HG02938 (cell line): ENCODE results near the gene GJD3.
"Not testable (repeated sequence)": the region's sequence is repeated elsewhere in the genome, so short reads cannot be mapped to it uniquely, and the experiment has no call there.

Experiments
- ATAC-seq: cut with Tn5 transposase; IDR thresholded peaks from one replicate; pipeline ENCODE4 v1.9.1; 2021; ENCODE audit warnings: mild to moderate bottlenecking, moderate library complexity; ENCODE audit not compliant: unreplicated experiment

The GJD3 gene, protein sequence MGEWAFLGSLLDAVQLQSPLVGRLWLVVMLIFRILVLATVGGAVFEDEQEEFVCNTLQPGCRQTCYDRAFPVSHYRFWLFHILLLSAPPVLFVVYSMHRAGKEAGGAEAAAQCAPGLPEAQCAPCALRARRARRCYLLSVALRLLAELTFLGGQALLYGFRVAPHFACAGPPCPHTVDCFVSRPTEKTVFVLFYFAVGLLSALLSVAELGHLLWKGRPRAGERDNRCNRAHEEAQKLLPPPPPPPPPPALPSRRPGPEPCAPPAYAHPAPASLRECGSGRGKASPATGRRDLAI

GRCh38 chr17:40364121-40364861 is at the start of gene GJD3:
GJD3 (minus strand) TSS chr17:40364737; CDS start chr17:40363815, 922 bp downstream.
- no peak for ATAC-seq

GRCh38 chr17:40414312-40414711 is 49.8 kb upstream of the GJD3 start:
- ATAC-seq, result not testable (repeated sequence)

- ATAC-seq, result no peak
Observed at GRCh38 chr17:40412880-40413279, 48.3 kb upstream of the GJD3 start.

DNA sequence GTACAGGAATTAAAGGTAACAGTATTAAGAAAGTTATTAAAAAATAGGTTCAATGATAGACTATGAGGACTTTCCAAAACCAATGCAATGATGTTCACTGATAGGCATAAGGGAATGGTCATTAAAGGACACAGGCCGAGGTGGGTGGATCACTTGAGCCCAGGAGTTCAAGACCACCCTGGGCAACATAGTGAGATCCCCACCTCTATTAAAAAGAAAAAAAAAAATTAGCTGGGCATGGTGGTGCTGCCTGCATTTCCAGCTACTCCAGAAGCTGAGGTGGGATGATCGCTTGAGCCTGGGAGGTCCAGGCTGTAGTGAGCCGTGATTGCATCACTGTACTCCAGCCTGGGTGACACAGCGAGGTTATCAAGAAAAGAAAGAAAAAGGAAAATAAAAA is 47.3 kb upstream of the GJD3 start:
- no peak for ATAC-seq

GRCh38 chr17:40410082-40410481 is 45.5 kb upstream of the GJD3 start:
- ATAC-seq, result no peak

DNA sequence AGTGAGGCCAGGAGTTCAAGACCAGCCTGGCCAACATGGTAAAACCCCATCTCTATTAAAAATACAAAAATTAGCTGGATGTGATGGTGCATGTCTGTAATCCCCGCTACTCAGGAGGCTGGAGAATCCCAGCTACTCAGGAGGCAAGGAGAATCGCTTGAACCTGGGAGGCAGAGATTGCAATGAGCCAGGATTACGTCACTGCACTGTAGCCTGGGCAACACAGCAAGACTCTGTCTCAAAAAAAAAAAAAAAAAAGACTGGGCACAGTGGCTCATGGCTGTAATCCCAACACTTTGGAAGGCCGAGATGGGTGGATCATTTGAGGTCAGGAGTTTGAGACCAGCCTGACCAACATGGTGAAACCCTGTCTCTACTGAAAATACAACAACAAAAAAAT is 45.0 kb upstream of the GJD3 start:
- ATAC-seq, result not testable (repeated sequence)

GRCh38 chr17:40407460-40407859 is 42.9 kb upstream of the GJD3 start:
- no peak for ATAC-seq

DNA sequence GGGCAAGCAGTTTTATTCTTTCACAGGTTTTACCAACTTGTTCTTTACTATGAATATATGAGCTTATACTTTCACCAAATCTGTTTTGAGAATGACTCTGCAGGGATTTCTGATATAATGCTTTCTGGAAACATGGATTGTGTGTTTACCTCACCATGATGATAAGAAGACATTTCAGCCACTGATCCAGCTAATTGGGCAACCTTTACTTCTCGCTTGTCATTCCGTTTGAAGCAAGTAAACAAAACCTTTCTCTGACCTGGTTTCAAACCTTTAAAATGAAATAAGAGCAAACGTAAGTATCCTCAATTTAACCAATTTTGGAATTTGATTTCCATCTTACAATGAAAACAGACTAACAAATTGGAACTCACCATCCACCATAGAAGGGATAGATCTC is 39.5 kb upstream of the GJD3 start:
- no peak for ATAC-seq

- no peak for ATAC-seq
Observed at GRCh38 chr17:40402668-40403067, 38.1 kb upstream of the GJD3 start.

- ATAC-seq, result no peak
Observed at GRCh38 chr17:40399185-40399584, 34.6 kb upstream of the GJD3 start.

- ATAC-seq, result not testable (repeated sequence)
Observed at GRCh38 chr17:40386555-40386954, 22.0 kb upstream of the GJD3 start.

DNA sequence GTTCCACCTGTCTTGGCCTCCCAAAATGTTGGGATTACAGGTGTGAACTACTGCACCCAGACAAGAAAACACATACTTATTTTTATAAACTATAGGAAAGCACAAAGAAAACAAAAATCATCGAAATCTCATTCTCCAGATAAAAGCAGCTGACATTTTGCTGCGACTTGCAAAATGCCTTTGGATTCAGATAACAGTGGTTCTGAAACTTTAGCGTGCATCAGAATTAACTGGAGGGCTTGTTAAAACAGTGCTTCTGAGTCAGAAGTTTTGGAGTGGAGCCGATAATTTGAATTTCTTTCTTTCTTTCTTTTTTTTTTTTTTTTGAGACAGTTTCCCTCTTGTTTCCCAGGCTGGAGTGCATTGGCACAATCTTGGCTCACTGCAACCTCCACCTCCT is 17.7 kb upstream of the GJD3 start:
- no peak for ATAC-seq

- ATAC-seq, result no peak
Observed at GRCh38 chr17:40378966-40379365, 14.4 kb upstream of the GJD3 start.

DNA sequence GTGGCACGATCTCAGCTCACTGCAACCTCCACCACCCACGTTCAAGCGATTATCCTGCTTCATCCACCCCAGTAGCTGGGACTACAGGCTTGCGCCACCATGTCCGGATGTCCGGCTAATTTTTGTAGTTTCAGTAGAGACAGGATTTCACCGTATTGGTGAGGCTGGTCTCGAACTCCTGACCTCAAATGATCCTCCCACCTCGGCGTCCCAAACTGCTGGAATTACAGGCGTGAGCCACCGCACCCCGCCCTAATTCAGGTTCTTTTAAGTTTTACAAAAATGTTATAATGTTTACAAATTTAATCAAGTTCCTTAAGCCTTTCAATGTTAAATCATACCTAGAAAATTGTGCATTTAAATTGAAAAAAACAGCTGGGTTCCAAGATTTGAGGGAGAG is 13.3 kb upstream of the GJD3 start:
- no peak for ATAC-seq

DNA sequence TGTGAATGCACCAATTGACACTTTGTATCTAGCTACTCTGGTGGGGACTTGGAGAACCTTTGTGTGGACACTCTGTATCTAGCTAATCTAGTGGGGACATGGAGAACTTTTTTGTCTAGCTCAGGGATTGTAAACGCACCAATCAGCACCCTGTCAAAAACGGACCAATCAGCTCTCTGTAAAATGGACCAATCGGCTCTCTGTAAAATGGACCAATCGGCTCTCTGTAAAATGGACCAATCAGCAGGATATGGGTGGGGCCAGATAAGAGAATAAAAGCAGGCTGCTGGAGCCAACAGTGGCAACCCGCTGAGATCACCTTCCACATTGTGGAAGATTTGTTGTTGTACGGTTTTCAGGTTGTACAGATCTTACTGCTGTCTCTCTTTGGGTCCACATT is 12.0 kb upstream of the GJD3 start:
- ATAC-seq, result not testable (repeated sequence)

DNA sequence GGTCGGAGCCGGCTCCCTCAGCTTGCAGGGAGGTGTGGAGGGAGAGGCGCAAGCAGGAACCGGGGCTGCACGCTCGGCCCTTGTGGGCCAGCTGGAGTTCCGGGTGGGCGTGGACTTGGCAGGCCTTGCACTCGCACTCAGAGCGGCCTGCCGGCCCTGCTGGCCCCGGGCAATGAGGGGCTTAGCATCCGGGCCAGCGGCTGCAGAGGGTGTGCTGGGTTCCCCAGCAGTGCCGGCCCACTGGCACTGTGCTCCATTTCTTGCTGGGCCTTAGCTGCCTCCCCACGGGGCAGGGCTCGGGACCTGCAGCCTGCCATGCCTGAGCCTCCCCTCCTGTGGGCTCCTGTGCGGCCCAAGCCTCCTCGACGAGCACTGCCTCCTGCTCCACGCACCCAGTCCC is 11.2 kb upstream of the GJD3 start:
- ATAC-seq, result not testable (repeated sequence)

DNA sequence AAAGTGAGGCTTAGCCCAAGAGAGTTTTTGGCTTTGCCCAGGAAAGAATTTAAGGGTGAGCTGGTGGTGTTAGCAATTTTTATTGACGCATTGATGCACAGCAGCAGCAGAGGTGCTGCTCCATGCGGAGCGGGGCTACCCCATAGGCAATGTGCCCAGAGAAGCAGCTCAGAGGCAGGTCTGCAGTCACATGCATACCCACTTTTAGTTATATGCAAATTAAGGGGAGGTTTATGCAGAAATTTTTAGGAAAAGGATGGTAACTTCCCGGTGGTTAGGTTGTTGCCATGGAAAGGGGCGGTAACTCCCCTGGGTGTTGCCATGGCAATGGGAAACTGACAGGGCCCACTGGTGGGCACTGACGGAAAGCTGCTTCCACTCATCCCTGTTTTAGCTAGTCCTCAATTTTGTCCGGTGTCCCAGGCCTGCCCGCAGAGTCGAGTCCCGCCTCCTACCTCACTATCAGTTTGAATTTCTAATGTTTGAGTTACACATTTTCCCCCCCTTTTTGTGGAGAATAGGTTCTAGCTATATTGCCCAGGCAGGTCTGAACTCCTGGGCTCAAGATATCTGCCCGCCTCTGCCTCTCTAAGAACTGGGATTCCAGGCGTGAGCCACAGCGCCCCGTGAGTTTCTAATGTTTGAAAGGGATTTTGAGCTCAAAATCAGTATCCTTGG is 10.4 kb upstream of the GJD3 start:
- no peak for ATAC-seq

GRCh38 chr17:40373999-40374398 is 9.5 kb upstream of the GJD3 start:
- no peak for ATAC-seq

- ATAC-seq, result no peak
Observed at GRCh38 chr17:40373324-40373723, 8.8 kb upstream of the GJD3 start.

- ATAC-seq, result not testable (repeated sequence)
Observed at GRCh38 chr17:40372644-40373043, 8.1 kb upstream of the GJD3 start.

GRCh38 chr17:40372031-40372430 is 7.5 kb upstream of the GJD3 start:
- no peak for ATAC-seq
